Motor neuron (in vitro differentiated cells): ENCODE data around the gene KLHL3. TPM values are rescaled to one million over a fixed set of nuclear protein-coding genes. Genes with fewer than 3 reads are reported as not detected.

Source experiments
- ATAC-seq, 8 experiments: fragments of 200-7000 bp; cut with Tn5 transposase; replicated peaks in 6 of 8; 2 replicates each; pipeline ENCODE4 v1.8.0; 2021; ENCODE audit warnings: mild to moderate bottlenecking in 8 of 8, moderate library complexity in 8 of 8
- H3K27ac ChIP-seq, 2 donors: fragments of 250-450 bp; sonication (Bioruptor Pico); 2 replicates each; pipeline ENCODE4 v1.9.0; 2021; ENCODE audit warnings: antibody characterized with exemption in 2 of 2, mild to moderate bottlenecking in 2 of 2, moderate library complexity in 1 of 2
- H3K4me1 ChIP-seq, 2 donors: fragments of 250-450 bp; sonication (Bioruptor Pico); replicated peaks in 1 of 2; 2 replicates each; pipeline ENCODE4 v1.6.1; 2021; ENCODE audit warnings: antibody characterized with exemption in 2 of 2, mild to moderate bottlenecking in 2 of 2, moderate library complexity in 1 of 2
- H3K4me3 ChIP-seq, 5 donors: fragments of 250-450 bp; sonication (Bioruptor Pico); 2 replicates each; pipeline ENCODE4 v1.9.0; 2021; ENCODE audit warnings: antibody characterized with exemption in 5 of 5, mild to moderate bottlenecking in 5 of 5, moderate library complexity in 4 of 5
- WGBS, 10 experiments: fragments of 450-650 bp; shearing (Covaris generic); methylation state at CpG; one replicate each; pipeline ENCODE4 v1.0.0; 2022; 5-methylcytosine and 5-hydroxymethylcytosine counted together
- in situ Hi-C, 9 experiments: fragments of 400-800 bp; cut with MboI; loops; one replicate each; pipeline ENCODE4 v1.15.0; 2021; ENCODE audit warnings: low sequenced_read_pairs in 9 of 9, low pct_unique_long_range_greater_than_20kb in 2 of 9; ENCODE audit not compliant: unreplicated experiment in 9 of 9
- total RNA-seq, 8 experiments: library from RNA; unstranded; fragments of 300-600 nt; gene quantifications; 2 replicates each; pipeline versions ENCODE4 v1.2.3 to v1.2.4, GENCODE V29; 2022

The KLHL3 gene
- total RNA-seq, 8 experiments from 2014 or later, result 2.3 to 7.2 (median 5.0) TPM

GRCh38 chr5:137572042-137572695 lies 163.7 kb downstream of the KLHL3 start:
- ATAC-seq, result no peak
- in situ Hi-C loops, result no loop called here
- Histone ChIP-seq H3K4me1 (peaks cover 4 to 5% of the 10 kb centered on the region in 2 donors), H3K27ac (no peak overlapping the region), H3K4me3 (no peak overlapping the region)
- 14 to 89% (median 50%) methylated on average over 1 to 3 of the region's 5 CpGs; no CpG with 5 or more reads in 1 of the 10 experiments for WGBS, 10 experiments

- Histone ChIP-seq H3K4me3 (no peak overlapping the region), H3K4me1 (peaks cover 4 to 5% of the 10 kb centered on the region in 2 donors), H3K27ac (no peak overlapping the region)
- WGBS, 10 experiments, result 33 to 100% (median 90%) methylated on average over 1 to 5 of the region's 6 CpGs; no CpG with 5 or more reads in 3 of the 10 experiments
- in situ Hi-C loops, result no loop called here
- ATAC-seq, result peak in 2 of 8 experiments; percentile 42 to 61
Observed at GRCh38 chr5:137570070-137570469, 165.8 kb downstream of the KLHL3 start.

Other genes starting within 250 kb of the KLHL3 start
- gene SPOCK1, start 236.8 kb downstream of the KLHL3 start, total RNA-seq, result 100 to 1,000 TPM in 1 of 8 experiments, 10 to 100 TPM in 6, 1 to 10 TPM in 1; 9.4 to 154 (median 25.1) TPM
- 10 to 100 TPM; 10.7 to 63.9 (median 26.1) TPM for gene HNRNPA0, start 18.3 kb upstream of the KLHL3 start, total RNA-seq
- gene MYOT, start 131.8 kb upstream of the KLHL3 start, total RNA-seq, result under 1 TPM in 7 of 8 experiments, not detected in 1; 0.11 to 0.73 (median 0.22) TPM
- gene PKD2L2, start 153.4 kb upstream of the KLHL3 start, total RNA-seq, result 1 to 10 TPM in 2 of 8 experiments, under 1 TPM in 6; 0.14 to 1.1 (median 0.47) TPM